HepG2 (cell line): Measurements from ENCODE around the gene FBF1. TPM values are rescaled to one million over a fixed set of nuclear protein-coding genes. Genes with fewer than 3 reads are reported as not detected.

Experiments
- ARID2 ChIP-seq: sonication (generic); formaldehyde crosslinking; IDR thresholded peaks from 2 replicates; pipeline ENCODE4 v1.8.1; 2022; ENCODE audit warnings: mild to moderate bottlenecking, missing genetic modification reagents, borderline replicate concordance
- BCL3 ChIP-seq: sonication (generic); formaldehyde crosslinking; IDR thresholded peaks from 2 replicates; pipeline ENCODE4 v1.5.1; 2020; ENCODE audit warnings: mild to moderate bottlenecking, missing genetic modification reagents, moderate library complexity
- CREM ChIP-seq, 2 experiments: sonication (generic) in 1 of 2; formaldehyde crosslinking in 1 of 2; IDR thresholded peaks; 2 replicates each; pipeline versions ENCODE4 v1.4.0 to v1.6.1; 2016 to 2020; ENCODE audit warnings: antibody characterized with exemption in 1 of 2, mild to moderate bottlenecking in 1 of 2, missing genetic modification reagents in 1 of 2
- EED ChIP-seq: sonication (generic); formaldehyde crosslinking; IDR thresholded peaks from 2 replicates; pipeline ENCODE4 v1.5.0; 2020; ENCODE audit warnings: mild to moderate bottlenecking, missing genetic modification reagents
- FOXP4 ChIP-seq: sonication (generic); formaldehyde crosslinking; IDR thresholded peaks from 2 replicates; pipeline ENCODE4 v1.4.0; 2020; ENCODE audit warnings: missing genetic modification reagents
- NFIB ChIP-seq: sonication (generic); formaldehyde crosslinking; IDR thresholded peaks from 2 replicates; pipeline ENCODE4 v1.9.0; 2021; ENCODE audit warnings: missing genetic modification reagents, mild to moderate bottlenecking, borderline replicate concordance
- NR1H2 ChIP-seq: sonication (generic); formaldehyde crosslinking; IDR thresholded peaks from 2 replicates; pipeline ENCODE4 v1.8.1; 2022; ENCODE audit warnings: low read depth, missing genetic modification reagents, borderline replicate concordance
- PAF1 ChIP-seq: IDR thresholded peaks from 2 replicates; pipeline ENCODE4 v1.6.1; 2016; ENCODE audit warnings: missing genetic modification reagents, missing compliant biosample characterization
- PAX8 ChIP-seq: sonication (generic); formaldehyde crosslinking; IDR thresholded peaks from 2 replicates; pipeline ENCODE4 v1.8.0; 2022; ENCODE audit warnings: mild to moderate bottlenecking, missing genetic modification reagents, borderline replicate concordance
- RAD51 ChIP-seq: fragments of 450-650 bp; IDR thresholded peaks from 2 replicates; pipeline ENCODE4 v1.6.1; 2016; ENCODE audit warnings: borderline replicate concordance
- RXRA ChIP-seq: sonication (generic); formaldehyde crosslinking; IDR thresholded peaks from 2 replicates; pipeline ENCODE4 v1.5.1; 2020; ENCODE audit warnings: missing genetic modification reagents
- SRF ChIP-seq: IDR thresholded peaks from 2 replicates; pipeline ENCODE4 v1.6.1; 2011; ENCODE audit warnings: mild to moderate bottlenecking, low read depth, low read length, moderate library complexity
- TCF12 ChIP-seq, 2 experiments: fragments of 450-650 bp in 1 of 2; sonication (generic) in 1 of 2; formaldehyde crosslinking in 1 of 2; IDR thresholded peaks; 2 replicates each; pipeline versions ENCODE4 v1.6.1 to v1.8.0; 2017 to 2022; ENCODE audit warnings: antibody characterized with exemption in 1 of 2, mild to moderate bottlenecking in 1 of 2, missing genetic modification reagents in 1 of 2, moderate library complexity in 1 of 2
- ZBTB43 ChIP-seq: sonication (generic); formaldehyde crosslinking; conservative IDR thresholded peaks from 2 replicates; pipeline ENCODE4 v1.4.0; 2020; ENCODE audit warnings: missing genetic modification reagents
- ZIK1 ChIP-seq: sonication (generic); formaldehyde crosslinking; IDR thresholded peaks from 2 replicates; pipeline ENCODE4 v1.5.0; 2020; ENCODE audit warnings: mild to moderate bottlenecking, low read depth, missing genetic modification reagents, borderline replicate concordance
- ZNF121 ChIP-seq: sonication (generic); formaldehyde crosslinking; IDR thresholded peaks from 2 replicates; pipeline ENCODE4 v1.5.0; 2020; ENCODE audit warnings: mild to moderate bottlenecking, missing genetic modification reagents
- ZNF280B ChIP-seq: sonication (generic); formaldehyde crosslinking; IDR thresholded peaks from 2 replicates; pipeline ENCODE4 v1.5.0; 2020; ENCODE audit warnings: missing genetic modification reagents, mild to moderate bottlenecking, borderline replicate concordance
- ZNF709 ChIP-seq: sonication (generic); formaldehyde crosslinking; IDR thresholded peaks from 2 replicates; pipeline ENCODE4 v1.5.0; 2020; ENCODE audit warnings: mild to moderate bottlenecking, missing genetic modification reagents
- ZNF770 ChIP-seq: sonication (generic); formaldehyde crosslinking; IDR thresholded peaks from 2 replicates; pipeline ENCODE4 v1.5.0; 2020; ENCODE audit warnings: mild to moderate bottlenecking, missing genetic modification reagents
- ZNF841 ChIP-seq: sonication (generic); formaldehyde crosslinking; IDR thresholded peaks from 2 replicates; pipeline ENCODE4 v1.8.1; 2023; ENCODE audit warnings: missing genetic modification reagents, borderline replicate concordance
- polyA plus RNA-seq, 8 experiments: library from polyadenylated mRNA; depleted of rRNA in 3 of 8; stranded (reverse) in 7 of 8; unstranded in 1 of 8; fragments of >200 nt; fragmentation: Illumina TruSeq in 4 of 8; extraction: Trizol in 4 of 8; gene quantifications; 2 replicates each; pipeline versions ENCODE4 v1.2.1 to v1.2.3, GENCODE V29; 2011 to 2016; ENCODE audit warnings: low read depth in 4 of 8, missing spikeins in 1 of 8, mixed read lengths in 1 of 8; ENCODE audit not compliant: insufficient read depth in 1 of 8
- total RNA-seq, 5 experiments: library from RNA; depleted of rRNA; stranded (reverse); fragments of >200 nt; fragmentation: Illumina TruSeq; extraction: Trizol; gene quantifications; 2 replicates each; pipeline ENCODE4 v1.2.3, GENCODE V29; 2016; ENCODE audit warnings: low read depth in 1 of 5

The FBF1 gene
- total and polyA plus RNA-seq, 2 of the 13 experiments (the other 11 are each of a cell fraction or from before 2014, with no cell fraction given): 2.4 to 8.1 TPM

- no peak; the same call in none of the 2 replicates for TF ChIP-seq ZBTB43 (CRISPR knock-in tag)
- peak; percentile 80 for TF ChIP-seq ZNF280B (CRISPR knock-in tag)
- no peak for TF ChIP-seq RAD51
- no peak for TF ChIP-seq TCF12 (IDR thresholded peaks at IDR 0.05)
- no peak for TF ChIP-seq TCF12 (CRISPR knock-in tag; IDR thresholded peaks at IDR 0.05)
- TF ChIP-seq NFIB: no peak
- no peak for TF ChIP-seq FOXP4
- TF ChIP-seq SRF: no peak
- peak; percentile 58 for TF ChIP-seq RXRA
- TF ChIP-seq BCL3 (CRISPR knock-in tag): no peak; the same call in 1 of the 2 replicates
- TF ChIP-seq ZNF841 (CRISPR knock-in tag): no peak
- TF ChIP-seq NR1H2: no peak
- TF ChIP-seq ZNF770 (CRISPR knock-in tag): peak; percentile 80
- TF ChIP-seq PAX8 (CRISPR knock-in tag): peak; percentile 29; the same call in 1 of the 2 replicates
- TF ChIP-seq ARID2: no peak
- TF ChIP-seq CREM (IDR thresholded peaks at IDR 0.05): no peak; the same call in 1 of the 2 replicates
- TF ChIP-seq CREM (CRISPR knock-in tag; IDR thresholded peaks at IDR 0.05): 0 out of 2 replicates have a peak, but pooled peaks have one; percentile 23
- TF ChIP-seq EED: no peak
- TF ChIP-seq ZIK1: peak; percentile 39
- TF ChIP-seq ZNF121 (CRISPR knock-in tag): no peak
- no peak; the same call in 1 of the 2 replicates for TF ChIP-seq ZNF709 (CRISPR knock-in tag)
- TF ChIP-seq PAF1 (CRISPR knock-in tag): no peak
Measured at GRCh38 chr17:75878174-75878998, 62.5 kb downstream of the FBF1 start, which contains the start of gene TRIM47 (continued).
